ENCODE measurements around the gene PPP4R3A.
"Not testable (repeated sequence)": the region's sequence is repeated elsewhere in the genome, so short reads cannot be mapped to it uniquely, and the experiment has no call there.

PPP4R3A gene

DNA sequence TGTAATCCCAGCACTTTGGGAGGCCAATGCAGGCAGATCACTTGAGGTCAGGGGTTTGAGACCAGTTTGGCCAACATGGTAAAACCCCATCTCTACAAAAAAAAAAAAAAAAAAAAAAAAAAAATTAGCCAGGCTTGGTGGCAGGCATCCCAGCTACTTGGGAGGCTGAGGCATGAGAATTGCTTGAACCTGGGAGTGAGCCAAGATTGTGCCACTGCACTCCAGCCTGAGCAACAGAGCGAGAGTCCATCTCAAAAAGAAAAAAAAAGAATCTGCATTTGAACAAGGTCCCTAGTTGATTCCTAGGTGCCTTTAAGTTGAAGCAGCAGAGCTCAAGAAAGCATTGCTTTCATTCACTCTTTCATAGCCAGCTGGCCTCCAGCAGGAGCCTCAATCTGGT, 81.2 kb downstream of the PPP4R3A start:
- H3K4me3 ChIP-seq (ENCODE audit: low read depth in 1 of 2, low read length in 2 of 2); H3K9ac ChIP-seq (ENCODE audit: low read length); H3K27ac ChIP-seq (ENCODE audit: low read depth, low read length); H3K36me3 ChIP-seq (ENCODE audit: insufficient read depth, low read length); H3K9me3 ChIP-seq (ENCODE audit: low read length); H3K27me3 ChIP-seq (ENCODE audit: control insufficient read depth in 1 of 2, insufficient read depth in 2 of 2, low read length in 2 of 2); H3K4me1 ChIP-seq (ENCODE audit: insufficient read depth, low read length): not testable (repeated sequence)

DNA sequence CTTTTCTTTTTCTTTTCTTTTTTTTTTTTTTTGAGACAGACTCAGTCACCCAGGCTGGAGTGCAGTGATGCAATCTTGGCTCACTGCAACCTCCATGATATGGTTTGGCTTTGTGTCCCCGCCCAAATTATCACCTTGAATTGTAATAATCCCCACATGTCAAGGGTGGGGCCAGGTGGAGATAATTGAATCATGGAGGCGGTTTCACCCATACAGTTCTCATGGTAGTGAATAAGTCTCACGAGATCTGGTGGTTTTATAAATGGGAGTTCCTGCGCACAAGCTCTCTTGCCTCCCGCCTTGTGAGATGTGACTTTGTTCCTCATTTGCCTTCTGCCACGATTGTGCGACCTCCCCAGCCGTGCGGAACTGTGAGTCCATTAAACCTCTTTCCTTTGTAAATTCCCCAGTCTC, 84.6 kb downstream of the PPP4R3A start:
- H3K4me3 ChIP-seq (ENCODE audit: low read depth in 1 of 2, low read length in 2 of 2); H3K36me3 ChIP-seq (ENCODE audit: insufficient read depth, low read length); H3K9me3 ChIP-seq (ENCODE audit: low read length); H3K9ac ChIP-seq (ENCODE audit: low read length); H3K27me3 ChIP-seq (ENCODE audit: control insufficient read depth in 1 of 2, insufficient read depth in 2 of 2, low read length in 2 of 2); H3K4me1 ChIP-seq (ENCODE audit: insufficient read depth, low read length); H3K27ac ChIP-seq (ENCODE audit: low read depth, low read length): not testable (repeated sequence)

DNA sequence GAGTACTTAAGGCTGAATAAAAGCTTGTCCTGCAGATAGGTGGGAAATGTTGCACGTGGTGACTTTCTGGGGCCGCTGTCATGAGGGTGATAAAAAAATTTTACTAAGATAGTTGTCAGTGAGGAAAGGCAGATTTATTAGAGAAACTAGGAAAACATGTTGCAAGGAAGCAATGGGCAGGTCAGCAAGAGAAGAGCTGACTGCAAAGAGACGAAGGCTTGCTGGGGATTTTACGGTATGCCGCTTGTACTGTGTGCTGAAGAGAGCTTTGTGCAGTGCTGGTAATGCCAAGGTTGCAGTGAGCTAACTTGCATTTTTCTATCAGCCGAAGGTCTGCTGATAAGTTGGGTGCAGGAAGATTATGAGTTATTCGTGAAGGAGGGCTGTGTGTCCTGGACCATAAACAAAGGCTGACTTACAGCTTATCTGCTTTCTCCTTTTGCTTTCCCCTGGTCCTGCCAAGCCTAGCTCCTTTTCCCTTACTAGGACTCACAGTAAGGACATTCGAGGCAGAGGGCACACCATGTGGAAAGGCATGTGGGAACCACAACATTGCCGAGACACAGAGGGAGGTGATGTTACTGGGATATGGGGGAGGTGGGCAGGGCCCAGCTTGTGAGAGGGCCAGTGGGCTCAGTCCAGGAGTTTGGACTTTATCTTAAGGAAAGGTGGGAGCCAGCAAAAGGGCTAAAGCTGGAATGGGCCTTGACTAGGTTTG, 85.1 kb downstream of the PPP4R3A start:
- Histone ChIP-seq H3K9me3 (ENCODE audit: low read length) (no peaks in the 10 kb centered on the region), H3K4me3 (ENCODE audit: low read depth in 1 of 2, low read length in 2 of 2) (no peak overlapping the region), H3K27me3 (ENCODE audit: control insufficient read depth in 1 of 2, insufficient read depth in 2 of 2, low read length in 2 of 2) (no peaks in the 10 kb centered on the region), H3K4me1 (ENCODE audit: insufficient read depth, low read length) (no peaks in the 10 kb centered on the region), H3K27ac (ENCODE audit: low read depth, low read length) (no peak overlapping the region), H3K9ac (ENCODE audit: low read length) (no peak overlapping the region), H3K36me3 (ENCODE audit: insufficient read depth, low read length) (no peaks in the 10 kb centered on the region)

DNA sequence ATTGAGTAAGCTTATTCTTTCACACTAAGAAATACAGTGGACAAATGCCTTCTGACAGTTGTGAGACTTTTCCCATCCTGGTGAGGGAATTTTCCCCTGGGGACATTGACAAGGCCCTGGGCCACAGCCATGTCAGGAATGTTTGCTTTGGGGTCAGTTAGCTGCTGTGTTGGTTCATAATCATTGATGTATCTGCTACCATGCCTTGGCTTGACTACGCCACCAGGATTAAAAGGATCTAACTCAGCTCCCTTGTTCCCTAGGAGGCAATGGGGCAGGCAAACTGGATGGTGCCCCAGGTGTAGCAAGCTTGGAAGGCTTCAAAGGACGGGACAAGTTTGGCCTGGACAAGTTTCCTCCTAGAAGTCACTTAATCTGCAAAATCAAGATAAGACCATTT, 89.4 kb downstream of the PPP4R3A start:
- Histone ChIP-seq H3K27me3 (ENCODE audit: control insufficient read depth in 1 of 2, insufficient read depth in 2 of 2, low read length in 2 of 2) (peaks cover 0 to 6% of the 10 kb centered on the region in 2 donors), H3K27ac (ENCODE audit: low read depth, low read length) (no peak overlapping the region), H3K4me1 (ENCODE audit: insufficient read depth, low read length) (peaks cover 6% of the 10 kb centered on the region), H3K9me3 (ENCODE audit: low read length) (no peaks in the 10 kb centered on the region), H3K36me3 (ENCODE audit: insufficient read depth, low read length) (no peaks in the 10 kb centered on the region), H3K9ac (ENCODE audit: low read length) (no peak overlapping the region), H3K4me3 (ENCODE audit: low read depth in 1 of 2, low read length in 2 of 2) (no peak overlapping the region)

DNA sequence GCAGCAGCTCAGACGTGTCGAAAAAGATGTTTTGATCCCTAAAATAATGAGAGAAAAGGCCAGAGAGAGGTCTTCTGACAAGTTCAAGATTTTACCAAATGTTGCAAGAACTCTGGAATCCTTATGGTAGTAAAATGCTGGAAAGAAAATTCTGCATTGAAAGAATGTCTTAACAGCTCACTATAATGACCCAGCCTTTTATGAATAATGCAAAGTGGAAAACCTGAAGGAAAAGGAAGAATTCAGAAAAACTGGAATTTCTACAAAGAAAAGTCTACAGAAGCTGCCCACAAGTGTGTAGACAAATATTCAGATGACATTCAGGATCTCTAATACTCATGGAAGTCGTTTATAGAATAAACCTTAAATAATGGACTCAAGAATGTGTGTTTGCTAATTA, 90.7 kb downstream of the PPP4R3A start:
- Histone ChIP-seq H3K4me1 (ENCODE audit: insufficient read depth, low read length) (peaks cover 9% of the 10 kb centered on the region), H3K4me3 (ENCODE audit: low read depth in 1 of 2, low read length in 2 of 2) (no peak overlapping the region), H3K9me3 (ENCODE audit: low read length) (no peaks in the 10 kb centered on the region), H3K36me3 (ENCODE audit: insufficient read depth, low read length) (no peaks in the 10 kb centered on the region), H3K9ac (ENCODE audit: low read length) (no peak overlapping the region), H3K27me3 (ENCODE audit: control insufficient read depth in 1 of 2, insufficient read depth in 2 of 2, low read length in 2 of 2) (peaks cover 0 to 6% of the 10 kb centered on the region in 2 donors), H3K27ac (ENCODE audit: low read depth, low read length) (no peak overlapping the region)

DNA sequence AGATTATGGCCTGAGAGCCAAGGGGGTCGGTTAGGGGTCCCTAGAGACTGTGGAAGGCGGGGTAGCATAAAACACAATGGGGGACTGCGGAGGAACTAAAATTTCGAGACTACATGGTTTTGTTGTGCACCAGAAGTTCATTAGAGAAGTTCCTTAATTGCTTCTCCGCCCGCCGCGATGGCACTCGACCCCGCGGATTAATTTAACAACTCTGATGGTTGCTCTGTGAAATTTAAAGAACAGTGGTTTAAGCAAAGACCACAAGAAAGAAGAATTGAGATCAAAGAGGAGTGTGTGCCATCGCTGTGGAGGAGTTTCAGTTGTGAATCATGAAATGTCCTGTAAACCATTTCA, 91.1 kb downstream of the PPP4R3A start:
- Histone ChIP-seq H3K36me3 (ENCODE audit: insufficient read depth, low read length) (no peaks in the 10 kb centered on the region), H3K27me3 (ENCODE audit: control insufficient read depth in 1 of 2, insufficient read depth in 2 of 2, low read length in 2 of 2) (peaks cover 0 to 6% of the 10 kb centered on the region in 2 donors), H3K27ac (ENCODE audit: low read depth, low read length) (no peak overlapping the region), H3K4me1 (ENCODE audit: insufficient read depth, low read length) (peaks cover 9% of the 10 kb centered on the region), H3K9ac (ENCODE audit: low read length) (no peak overlapping the region), H3K4me3 (ENCODE audit: low read depth in 1 of 2, low read length in 2 of 2) (peak overlapping the region in 1 of 2 donors; percentile 58), H3K9me3 (ENCODE audit: low read length) (no peaks in the 10 kb centered on the region)

DNA sequence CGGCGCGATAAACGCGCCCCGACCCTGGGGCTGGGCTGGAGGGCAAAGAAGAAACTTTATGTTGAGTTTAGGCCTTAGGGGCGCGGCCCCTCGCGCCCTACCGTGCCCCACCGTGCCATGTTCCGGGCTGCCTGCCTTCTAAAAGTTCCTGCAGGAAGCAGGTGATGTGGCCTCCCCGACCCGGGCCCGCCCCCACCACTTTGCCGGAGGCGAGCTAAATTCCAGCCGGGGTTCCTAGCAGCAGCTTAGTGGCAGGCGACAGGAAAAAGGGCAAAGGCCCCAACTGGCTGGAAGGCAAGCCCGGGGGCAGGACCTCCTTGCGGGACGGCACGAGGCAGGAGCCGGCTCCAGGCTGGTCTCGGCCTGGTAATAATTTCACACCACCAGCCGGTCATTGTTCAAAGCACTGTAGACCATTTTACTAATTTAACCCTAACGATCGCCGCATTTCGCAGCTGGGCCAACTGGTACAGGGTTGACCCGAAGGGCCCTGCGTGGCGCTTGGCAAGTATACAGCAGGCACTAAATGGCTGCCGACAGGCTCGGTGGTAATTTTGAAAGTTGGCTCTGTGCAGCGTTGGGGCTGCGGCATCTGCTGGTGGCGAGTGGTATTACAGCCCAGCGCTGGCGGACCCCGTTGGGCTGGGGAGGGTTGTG, 91.6 kb downstream of the PPP4R3A start:
- Histone ChIP-seq H3K4me1 (ENCODE audit: insufficient read depth, low read length) (peaks cover 9% of the 10 kb centered on the region), H3K9me3 (ENCODE audit: low read length) (no peaks in the 10 kb centered on the region), H3K4me3 (ENCODE audit: low read depth in 1 of 2, low read length in 2 of 2) (peak overlapping the region; percentile 42 to 58), H3K27me3 (ENCODE audit: control insufficient read depth in 1 of 2, insufficient read depth in 2 of 2, low read length in 2 of 2) (peaks cover 0 to 6% of the 10 kb centered on the region in 2 donors), H3K36me3 (ENCODE audit: insufficient read depth, low read length) (no peaks in the 10 kb centered on the region), H3K27ac (ENCODE audit: low read depth, low read length) (no peak overlapping the region), H3K9ac (ENCODE audit: low read length) (no peak overlapping the region)

DNA sequence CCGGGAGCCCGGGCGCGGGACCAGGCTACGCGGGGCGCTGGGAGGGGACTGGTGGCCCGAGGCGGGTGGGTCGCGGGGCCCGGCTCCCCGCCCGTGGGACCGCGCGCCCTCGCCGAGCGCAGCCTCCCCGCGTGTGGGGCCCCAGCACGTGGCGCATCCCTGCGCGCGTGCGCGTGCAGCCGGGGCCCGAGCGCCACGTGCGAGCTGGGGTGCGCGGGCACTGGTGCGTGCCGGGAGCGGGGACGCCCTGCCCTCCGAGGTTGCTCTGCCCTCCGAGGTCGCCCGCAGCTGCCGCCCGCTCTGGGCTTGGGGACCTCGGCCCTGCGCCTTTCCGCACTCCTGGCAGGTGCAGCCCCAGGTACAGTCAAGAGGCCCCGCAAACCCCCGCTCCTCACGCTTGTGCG, 92.1 kb downstream of the PPP4R3A start:
- Histone ChIP-seq H3K4me3 (ENCODE audit: low read depth in 1 of 2, low read length in 2 of 2) (peak overlapping the region; percentile 42 to 58), H3K27me3 (ENCODE audit: control insufficient read depth in 1 of 2, insufficient read depth in 2 of 2, low read length in 2 of 2) (peaks cover 0 to 6% of the 10 kb centered on the region in 2 donors), H3K9me3 (ENCODE audit: low read length) (no peaks in the 10 kb centered on the region), H3K9ac (ENCODE audit: low read length) (no peak overlapping the region), H3K27ac (ENCODE audit: low read depth, low read length) (no peak overlapping the region), H3K36me3 (ENCODE audit: insufficient read depth, low read length) (no peaks in the 10 kb centered on the region), H3K4me1 (ENCODE audit: insufficient read depth, low read length) (peaks cover 9% of the 10 kb centered on the region)

DNA sequence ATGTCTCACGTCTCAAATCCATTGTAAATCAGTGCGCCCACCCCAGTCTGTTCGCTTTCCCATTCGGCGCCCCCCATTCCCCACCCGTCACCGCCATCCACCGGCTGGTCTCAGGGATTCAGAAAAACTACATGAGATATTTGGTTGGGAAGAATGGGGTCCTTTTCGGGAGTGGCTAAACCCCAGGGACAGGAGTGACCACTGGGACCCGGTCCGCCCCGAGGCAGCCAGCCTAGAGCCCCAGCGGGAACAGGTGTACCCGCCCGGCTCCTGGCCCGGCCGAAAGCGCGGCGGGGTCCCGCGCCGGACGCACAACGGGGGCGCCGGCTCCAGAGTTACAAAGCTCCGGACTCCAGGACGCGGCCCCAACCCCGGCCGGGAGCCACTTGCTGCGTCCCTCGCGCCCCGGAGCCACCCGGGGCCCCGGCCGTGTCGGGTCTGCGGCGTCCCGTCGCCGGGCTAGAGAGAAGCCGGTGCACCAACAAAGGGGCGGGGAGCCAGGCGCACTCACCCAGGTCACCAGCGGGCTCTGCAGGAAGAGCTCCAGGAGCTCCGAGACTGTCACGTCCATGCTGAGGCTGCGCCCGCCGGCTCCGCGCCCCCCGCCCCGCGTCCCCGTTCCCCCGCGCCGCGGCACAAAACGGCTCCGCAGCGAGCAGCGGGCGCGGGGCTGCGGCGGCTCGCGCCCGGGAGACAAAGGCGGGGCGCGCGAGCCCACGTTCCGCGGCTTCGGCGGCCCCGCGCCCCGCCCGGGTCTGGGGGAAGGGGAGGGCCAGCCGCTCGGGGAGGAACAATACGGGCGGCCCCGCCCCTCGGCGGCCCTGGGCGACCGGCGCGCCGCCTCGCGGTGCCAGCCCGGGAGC, 92.8 kb downstream of the PPP4R3A start, which contains the start of gene CCDC88C:
TSS of gene CCDC88C (minus strand) at position 701 of the 863 bp plus-strand sequence. CDS start at position 571, 130 bp downstream.
- H3K9ac ChIP-seq (ENCODE audit: low read length): no peak within 1 kb of the TSS
- H3K27me3 ChIP-seq (ENCODE audit: control insufficient read depth in 1 of 2, insufficient read depth in 2 of 2, low read length in 2 of 2): peaks cover 0 to 6% of the 10 kb centered on the region in 2 donors
- peaks cover 9% of the 10 kb centered on the region for H3K4me1 ChIP-seq (ENCODE audit: insufficient read depth, low read length)
- peak within 1 kb of the TSS; percentile 58 for H3K4me3 ChIP-seq (ENCODE audit: low read depth in 1 of 2, low read length in 2 of 2)
- H3K36me3 ChIP-seq (ENCODE audit: insufficient read depth, low read length): no peaks in the 10 kb centered on the region
- H3K9me3 ChIP-seq (ENCODE audit: low read length): no peaks in the 10 kb centered on the region
- H3K27ac ChIP-seq (ENCODE audit: low read depth, low read length): peak within 1 kb of the TSS; percentile 17

DNA sequence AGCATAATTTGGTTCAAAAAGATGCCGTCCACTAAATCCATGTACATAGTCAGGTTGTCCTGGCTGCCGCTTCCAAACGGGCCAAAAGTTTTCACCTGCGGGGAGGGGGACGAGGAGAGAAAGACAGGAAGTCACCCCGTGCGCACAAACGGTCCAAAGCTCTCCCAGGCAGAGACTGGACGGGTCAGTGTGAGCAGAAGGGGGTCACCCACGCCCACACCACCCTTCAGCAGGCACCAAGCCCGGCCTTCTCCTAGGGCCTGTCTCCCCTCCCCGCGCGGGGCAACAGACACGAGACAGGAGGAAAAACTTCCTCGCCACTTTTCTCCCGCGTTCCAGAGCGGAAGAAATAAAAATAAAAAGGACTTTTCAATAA, 93.4 kb downstream of the PPP4R3A start:
- H3K27me3 ChIP-seq (ENCODE audit: control insufficient read depth in 1 of 2, insufficient read depth in 2 of 2, low read length in 2 of 2): peaks cover 0 to 6% of the 10 kb centered on the region in 2 donors
- no peak overlapping the region for H3K9ac ChIP-seq (ENCODE audit: low read length)

More for the DNA sequence above, 93.4 kb downstream of the PPP4R3A start:
- Histone ChIP-seq H3K9me3 (ENCODE audit: low read length) (no peaks in the 10 kb centered on the region), H3K27ac (ENCODE audit: low read depth, low read length) (peak overlapping the region; percentile 17), H3K4me1 (ENCODE audit: insufficient read depth, low read length) (peaks cover 9% of the 10 kb centered on the region), H3K36me3 (ENCODE audit: insufficient read depth, low read length) (no peaks in the 10 kb centered on the region), H3K4me3 (ENCODE audit: low read depth in 1 of 2, low read length in 2 of 2) (no peak overlapping the region)

All from muscle layer of colon (tissue), 2 donors.